K562 (cell line): ENCODE data around the gene IP6K2. TPM values are rescaled to one million over a fixed set of nuclear protein-coding genes. Genes with fewer than 3 reads are reported as not detected.

ENCODE experiments used
- ATAC-seq: fragments of 200-7000 bp; cut with Tn5 transposase; 3 replicates; pipeline ENCODE4 v1.9.1; 2020; ENCODE audit warnings: moderate library complexity
- BruUV-seq: library from RNA; stranded (reverse); fragments of 400-500 nt; replicated peaks from 2 replicates; lab custom pipeline; 2021; lab: Mats Ljungman, UMichigan
- CTCF ChIA-PET: fragments of 300-600 bp; formaldehyde crosslinking; extraction: SDS; loops from one replicate; lab custom pipeline; 2021; ENCODE audit warnings: low intra/inter-chr PET ratio; lab: Yijun Ruan, JAX
- POLR2A ChIA-PET: fragments of 300-600, 350-650 bp; sonication (Branson Sonifier 250); formaldehyde crosslinking; extraction: SDS; loops from one replicate; lab custom pipeline; 2021; ENCODE audit warnings: antibody characterized with exemption, inconsistent platforms; lab: Yijun Ruan, JAX
- DNase-seq, 4 experiments: peaks; one replicate each; pipeline versions ENCODE4 v3.0.0 to v3.0.0-alpha.2; 2011 to 2018; ENCODE audit warnings: low spot score in 3 of 4, mixed read lengths in 3 of 4; ENCODE audit errors: extremely low read depth in 1 of 4
- FAIRE-seq: peaks from 2 replicates; lab custom pipeline; 2011; peaks lifted over from hg19 to GRCh38; lab: Jason Lieb, UNC
- H2AFZ ChIP-seq: 2 replicates; pipeline ENCODE4 v1.6.0; 2011; ENCODE audit warnings: low read depth, low read length, control low read depth, inconsistent platforms
- H3K27ac ChIP-seq: fragments of 200-600 bp; 3 replicates; pipeline ENCODE4 v1.8.0; 2011; ENCODE audit warnings: low read depth, mild to moderate bottlenecking, control low read depth, inconsistent platforms, low read length, moderate library complexity, mixed read lengths; ENCODE audit errors: extremely low read depth
- H3K27me3 ChIP-seq, 2 experiments: fragments of 300-600 bp in 1 of 2; 2 replicates in 1 of 2; 3 replicates in 1 of 2; pipeline versions ENCODE4 v1.6.0 to v1.8.0; 2011; ENCODE audit warnings: inconsistent platforms in 2 of 2, low read length in 2 of 2, mild to moderate bottlenecking in 1 of 2, mixed read lengths in 1 of 2, moderate library complexity in 1 of 2; ENCODE audit not compliant: control insufficient read depth in 2 of 2, insufficient read depth in 2 of 2
- H3K36me3 ChIP-seq: fragments of 300-600 bp; 3 replicates; pipeline ENCODE4 v1.8.0; 2011; ENCODE audit warnings: mild to moderate bottlenecking, low read length, inconsistent platforms; ENCODE audit not compliant: control insufficient read depth, insufficient read depth
- H3K4me1 ChIP-seq, 2 experiments: fragments of 200-600 bp in 1 of 2; replicated peaks in 1 of 2; 2 replicates in 1 of 2; 3 replicates in 1 of 2; pipeline versions ENCODE4 v1.5.1 to v1.8.0; 2011; ENCODE audit warnings: inconsistent platforms in 2 of 2, low read length in 2 of 2, mild to moderate bottlenecking in 1 of 2, mixed read lengths in 1 of 2, moderate library complexity in 1 of 2; ENCODE audit not compliant: control insufficient read depth in 2 of 2, insufficient read depth in 2 of 2
- H3K4me2 ChIP-seq: 2 replicates; pipeline ENCODE4 v1.6.1; 2011; ENCODE audit warnings: low read length, control low read depth, inconsistent platforms, mixed read lengths; ENCODE audit not compliant: insufficient read depth
- H3K4me3 ChIP-seq: fragments of 200-600 bp; sonication (generic), shearing (Covaris generic); 2 replicates; pipeline ENCODE4 v1.5.1; 2016; ENCODE audit warnings: control low read depth, inconsistent platforms
- H3K79me2 ChIP-seq: fragments of 200-600 bp; 3 replicates; pipeline ENCODE4 v1.8.0; 2011; ENCODE audit warnings: low read length, inconsistent platforms; ENCODE audit not compliant: control insufficient read depth, insufficient read depth
- H3K9ac ChIP-seq, 2 experiments: 2 replicates each; pipeline versions ENCODE4 v1.6.0 to v1.6.1; 2011; ENCODE audit warnings: low read depth in 2 of 2, low read length in 2 of 2, control low read depth in 1 of 2, inconsistent platforms in 1 of 2, mild to moderate bottlenecking in 1 of 2, mixed read lengths in 1 of 2; ENCODE audit not compliant: insufficient read depth in 1 of 2
- H3K9me1 ChIP-seq: one replicate; pipeline ENCODE4 v1.6.0; 2011; ENCODE audit warnings: inconsistent platforms, mild to moderate bottlenecking, low read length, moderate library complexity; ENCODE audit not compliant: control insufficient read depth, insufficient read depth
- H3K9me3 ChIP-seq: replicated peaks from 2 replicates; pipeline ENCODE4 v1.5.1; 2011; ENCODE audit warnings: low read depth, low read length, inconsistent platforms; ENCODE audit not compliant: control insufficient read depth, insufficient read depth
- H4K20me1 ChIP-seq: replicated peaks from 2 replicates; pipeline ENCODE4 v1.6.1; 2011; ENCODE audit warnings: low read length, inconsistent platforms, mixed read lengths; ENCODE audit not compliant: control insufficient read depth, insufficient read depth
- ELF2 ChIP-seq: fragments of 250-450 bp; sonication (Bioruptor Pico); IDR thresholded peaks from 2 replicates; pipeline ENCODE4 v1.5.0; 2021; ENCODE audit warnings: mild to moderate bottlenecking
- ERF ChIP-seq: fragments of 450-650 bp; formaldehyde crosslinking; IDR thresholded peaks from 2 replicates; pipeline ENCODE4 v1.4.0; 2020; ENCODE audit warnings: mild to moderate bottlenecking, mixed read lengths
- KDM2B ChIP-seq: fragments of 250-450 bp; sonication (Bioruptor Pico); IDR thresholded peaks from 2 replicates; pipeline ENCODE4 v1.8.0; 2021; ENCODE audit warnings: mild to moderate bottlenecking, moderate library complexity
- MCM2 ChIP-seq: fragments of 450-650 bp; IDR thresholded peaks from 2 replicates; pipeline ENCODE4 v1.6.1; 2017; ENCODE audit warnings: low read depth, mild to moderate bottlenecking
- MLLT1 ChIP-seq, 2 experiments: fragments of 450-650 bp; IDR thresholded peaks; 2 replicates each; pipeline ENCODE4 v1.6.1; 2016
- NFE2 ChIP-seq: IDR thresholded peaks from 2 replicates; pipeline ENCODE4 v1.6.1; 2014; ENCODE audit warnings: antibody characterized with exemption, low read depth
- PATZ1 ChIP-seq: fragments of 250-450 bp; sonication (Bioruptor Pico); IDR thresholded peaks from 2 replicates; pipeline ENCODE4 v1.5.0; 2020; ENCODE audit warnings: mild to moderate bottlenecking, borderline replicate concordance
- PHF8 ChIP-seq: fragments of 200-600 bp; sonication (generic); IDR thresholded peaks from 2 replicates; pipeline ENCODE4 v1.6.1; 2012; ENCODE audit warnings: mixed run types, mild to moderate bottlenecking, inconsistent platforms, low read length, moderate library complexity, borderline replicate concordance
- RBFOX2 ChIP-seq: fragments of 200-400 bp; formaldehyde crosslinking; IDR thresholded peaks from 2 replicates; pipeline ENCODE4 v1.6.1; 2017; ENCODE audit warnings: low read depth, mild to moderate bottlenecking, low read length, moderate library complexity
- SAP30 ChIP-seq: fragments of 200-600 bp; sonication (generic); IDR thresholded peaks from 2 replicates; pipeline ENCODE4 v1.6.1; 2012; ENCODE audit warnings: borderline replicate concordance, low read depth, mild to moderate bottlenecking, moderate library complexity, low read length, control low read depth, inconsistent platforms; ENCODE audit not compliant: insufficient read depth, poor library complexity, severe bottlenecking
- TAF9B ChIP-seq: fragments of 450-650 bp; IDR thresholded peaks from 2 replicates; pipeline ENCODE4 v1.6.1; 2018; ENCODE audit warnings: mild to moderate bottlenecking; ENCODE audit not compliant: partially characterized antibody
- WGBS: fragments of 100-300 bp; shearing (Covaris generic); methylation state at CpG from one replicate; pipeline ENCODE4 v1.1.6; 2016; ENCODE audit warnings: low coverage, mixed read lengths; ENCODE audit not compliant: insufficient coverage; ENCODE audit errors: missing lambda C conversion rate; 5-methylcytosine and 5-hydroxymethylcytosine counted together
- in situ Hi-C: fragments of 300-500 bp; cut with MboI; formaldehyde crosslinking; loops from 4 replicates; pipeline ENCODE4 v1.15.0; 2018; ENCODE audit warnings: inconsistent platforms, mixed read lengths
- intact Hi-C: fragments of 100-400 bp; cut with micrococcal nuclease; formaldehyde crosslinking; loops from 2 replicates; pipeline ENCODE4 v1.14.2; 2022
- polyA plus RNA-seq, 8 experiments: library from polyadenylated mRNA; depleted of rRNA in 4 of 8; stranded (reverse) in 5 of 8; unstranded in 3 of 8; fragments of >200 nt; fragmentation: Nextera tagmentation in 2 of 8; fragmentation: Illumina TruSeq in 1 of 8; extraction: Ambion mirVana in 2 of 8; extraction: Trizol in 1 of 8; gene quantifications; 2 replicates each; pipeline versions ENCODE4 v1.2.1 to v1.2.3, GENCODE V29; 2011 to 2014; ENCODE audit warnings: inconsistent platforms in 1 of 8, missing spikeins in 1 of 8
- total RNA-seq, 7 experiments: library from RNA; depleted of rRNA in 6 of 7; stranded (reverse); fragments of >200 nt in 6 of 7; fragmentation: Illumina TruSeq in 2 of 7; extraction: Trizol in 2 of 7; gene quantifications; 2 replicates each; pipeline versions ENCODE4 v1.2.1 to v1.2.3, GENCODE V29; 2011 to 2021; ENCODE audit warnings: low replicate concordance in 1 of 7
- TF ChIP-seq, protein P1 (sequence below): fragments of 250-450 bp; sonication (Bioruptor Pico); IDR thresholded peaks from 2 replicates; pipeline ENCODE4 v1.8.0; 2021; ENCODE audit warnings: moderate library complexity, mild to moderate bottlenecking, inconsistent platforms
- TF ChIP-seq, protein P2 (sequence below): fragments of 250-450 bp; sonication (Bioruptor Pico); IDR thresholded peaks from 2 replicates; pipeline ENCODE4 v1.4.0; 2020

Gene IP6K2
- total and polyA plus RNA-seq, 9 of the 15 experiments (the other 6 are each of a cell fraction or from before 2014, with no cell fraction given) = 19.6 to 78.1 (median 48.0) TPM

GRCh38 chr3:48747015-48747615, 30.1 kb upstream of the IP6K2 start:
- no peaks in the 10 kb centered on the region for H3K27me3 ChIP-seq
- in situ Hi-C loops = no loop called here
- H2AFZ ChIP-seq = no peak overlapping the region
- H3K4me1 ChIP-seq = peaks cover 0 to 5% of the 10 kb centered on the region in 2 experiments; a peak in 3 of 5 replicates
- no peak overlapping the region for H3K4me3 ChIP-seq
- DNase-seq (no peak), ATAC-seq (no peak), FAIRE-seq (no peak)
- no peak overlapping the region for H3K27ac ChIP-seq
- no peak overlapping the region for H3K4me2 ChIP-seq
- H3K9me1 ChIP-seq = no peaks in the 10 kb centered on the region
- BruUV-seq = no TSS peak
- H3K36me3 ChIP-seq = peaks cover 28% of the 10 kb centered on the region; the same call in 1 of the 3 replicates
- intact Hi-C loops = no loop called here
- H4K20me1 ChIP-seq = no peaks in the 10 kb centered on the region
- POLR2A ChIA-PET = interaction anchor here (0.8 to 1.4 kb wide), 2 partner anchors 11 to 13 kb away, joined by 3 to 5 read pairs; no protein-coding TSS in a partner anchor
- WGBS = 64% methylated on average over 4 of the region's 4 CpGs
- CTCF ChIA-PET = no interaction called here
- no peaks in the 10 kb centered on the region for H3K79me2 ChIP-seq
- H3K9ac ChIP-seq = no peak overlapping the region
- H3K9me3 ChIP-seq = no peaks in the 10 kb centered on the region
- TF ChIP-seq, protein P1, sequence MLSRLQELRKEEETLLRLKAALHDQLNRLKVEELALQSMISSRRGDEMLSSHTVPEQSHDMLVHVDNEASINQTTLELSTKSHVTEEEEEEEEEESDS (CRISPR knock-in tag) = no peak
- TF ChIP-seq ELF2 (CRISPR knock-in tag) = no peak
- no peak for TF ChIP-seq TAF9B
- no peak for TF ChIP-seq RBFOX2
- TF ChIP-seq, protein P2, sequence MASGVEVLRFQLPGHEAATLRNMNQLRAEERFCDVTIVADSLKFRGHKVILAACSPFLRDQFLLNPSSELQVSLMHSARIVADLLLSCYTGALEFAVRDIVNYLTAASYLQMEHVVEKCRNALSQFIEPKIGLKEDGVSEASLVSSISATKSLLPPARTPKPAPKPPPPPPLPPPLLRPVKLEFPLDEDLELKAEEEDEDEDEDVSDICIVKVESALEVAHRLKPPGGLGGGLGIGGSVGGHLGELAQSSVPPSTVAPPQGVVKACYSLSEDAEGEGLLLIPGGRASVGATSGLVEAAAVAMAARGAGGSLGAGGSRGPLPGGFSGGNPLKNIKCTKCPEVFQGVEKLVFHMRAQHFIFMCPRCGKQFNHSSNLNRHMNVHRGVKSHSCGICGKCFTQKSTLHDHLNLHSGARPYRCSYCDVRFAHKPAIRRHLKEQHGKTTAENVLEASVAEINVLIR = no peak
- no peak for TF ChIP-seq NFE2
- TF ChIP-seq SAP30 = no peak
- no peak for TF ChIP-seq ERF (CRISPR knock-in tag)
- TF ChIP-seq PHF8 = no peak
- TF ChIP-seq MCM2 = no peak
- TF ChIP-seq MLLT1 (IDR thresholded peaks at IDR 0.05) = no peak
- no peak for TF ChIP-seq PATZ1 (CRISPR knock-in tag)
- no peak for TF ChIP-seq KDM2B (CRISPR knock-in tag)
